ENCODE results near the gene IFNGR1.

IFNGR1 gene

GRCh38 chr6:137177611-137178010 is 41.6 kb downstream of the IFNGR1 start:
- Histone ChIP-seq H3K36me3 (ENCODE audit: control insufficient read depth, low read length) (no peaks in the 10 kb centered on the region), H3K4me3 (ENCODE audit: low read length) (no peak overlapping the region), H3K27ac (ENCODE audit: low read depth, low read length) (no peak overlapping the region), H3K9me3 (ENCODE audit: control insufficient read depth, insufficient read depth, low read length) (peaks cover 21% of the 10 kb centered on the region), H3K9me2 (replicated peaks; ENCODE audit: control insufficient read depth, low read length) (no peaks in the 10 kb centered on the region), H3F3A (ENCODE audit: control insufficient read depth, insufficient read depth) (no peaks in the 10 kb centered on the region), H3K4me2 (ENCODE audit: low read length) (no peak overlapping the region), H3K4me1 (ENCODE audit: control insufficient read depth, low read length) (peaks cover 25% of the 10 kb centered on the region), H4K20me1 (ENCODE audit: control insufficient read depth, insufficient read depth, low read depth, low read length) (no peaks in the 10 kb centered on the region), H3K79me2 (ENCODE audit: control insufficient read depth, low read length) (no peaks in the 10 kb centered on the region), H3K27me3 (ENCODE audit: control insufficient read depth, low read length) (no peaks in the 10 kb centered on the region)
- TF ChIP-seq EZH2phosphoT487 (IDR thresholded peaks at IDR 0.05; ENCODE audit: borderline replicate concordance, low read length) (no peak), CTCF (IDR thresholded peaks at IDR 0.05; ENCODE audit: low read depth, low read length, poor library complexity, severe bottlenecking) (no peak)

GRCh38 chr6:137176729-137177128 is 42.5 kb downstream of the IFNGR1 start:
- H3K79me2 ChIP-seq (ENCODE audit: control insufficient read depth, low read length), result no peaks in the 10 kb centered on the region
- no peaks in the 10 kb centered on the region for H3K36me3 ChIP-seq (ENCODE audit: control insufficient read depth, low read length)
- no peak for TF ChIP-seq EZH2phosphoT487 (IDR thresholded peaks at IDR 0.05; ENCODE audit: borderline replicate concordance, low read length)
- TF ChIP-seq CTCF (IDR thresholded peaks at IDR 0.05; ENCODE audit: low read depth, low read length, poor library complexity, severe bottlenecking), result no peak
- peaks cover 33% of the 10 kb centered on the region for H3K4me1 ChIP-seq (ENCODE audit: control insufficient read depth, low read length)
- no peaks in the 10 kb centered on the region for H3K9me2 ChIP-seq (replicated peaks; ENCODE audit: control insufficient read depth, low read length)
- H3K4me3 ChIP-seq (ENCODE audit: low read length), result peak overlapping the region; percentile 19; the same call in 1 of the 2 replicates
- H3K4me2 ChIP-seq (ENCODE audit: low read length), result peak overlapping the region; percentile 50
- no peaks in the 10 kb centered on the region for H4K20me1 ChIP-seq (ENCODE audit: control insufficient read depth, insufficient read depth, low read depth, low read length)
- H3F3A ChIP-seq (ENCODE audit: control insufficient read depth, insufficient read depth), result no peaks in the 10 kb centered on the region
- peaks cover 12% of the 10 kb centered on the region; the same call in 1 of the 2 replicates for H3K9me3 ChIP-seq (ENCODE audit: control insufficient read depth, insufficient read depth, low read length)
- H3K27me3 ChIP-seq (ENCODE audit: control insufficient read depth, low read length), result no peaks in the 10 kb centered on the region
- H3K27ac ChIP-seq (ENCODE audit: low read depth, low read length), result peak overlapping the region; percentile 18; the same call in 1 of the 2 replicates

- H3K79me2 ChIP-seq (ENCODE audit: control insufficient read depth, low read length), result no peaks in the 10 kb centered on the region
- no peak overlapping the region for H3K27ac ChIP-seq (ENCODE audit: low read depth, low read length)
- TF ChIP-seq CTCF (IDR thresholded peaks at IDR 0.05; ENCODE audit: low read depth, low read length, poor library complexity, severe bottlenecking) (no peak), EZH2phosphoT487 (IDR thresholded peaks at IDR 0.05; ENCODE audit: borderline replicate concordance, low read length) (no peak)
- peaks cover 35% of the 10 kb centered on the region for H3K4me1 ChIP-seq (ENCODE audit: control insufficient read depth, low read length)
- no peaks in the 10 kb centered on the region for H3K27me3 ChIP-seq (ENCODE audit: control insufficient read depth, low read length)
- peaks cover 7% of the 10 kb centered on the region; the same call in 1 of the 2 replicates for H3K9me3 ChIP-seq (ENCODE audit: control insufficient read depth, insufficient read depth, low read length)
- H3K4me2 ChIP-seq (ENCODE audit: low read length), result no peak overlapping the region
- H3K9me2 ChIP-seq (replicated peaks; ENCODE audit: control insufficient read depth, low read length), result no peaks in the 10 kb centered on the region
- no peaks in the 10 kb centered on the region for H4K20me1 ChIP-seq (ENCODE audit: control insufficient read depth, insufficient read depth, low read depth, low read length)
- H3K4me3 ChIP-seq (ENCODE audit: low read length), result no peak overlapping the region
- no peaks in the 10 kb centered on the region for H3K36me3 ChIP-seq (ENCODE audit: control insufficient read depth, low read length)
- H3F3A ChIP-seq (ENCODE audit: control insufficient read depth, insufficient read depth), result no peaks in the 10 kb centered on the region
These were observed 43.3 kb downstream of the IFNGR1 start for GRCh38 chr6:137175868-137176245.

All from DOHH2 (cell line).